HG02970 (cell line): ENCODE measurements around the gene STUB1.
A peak's percentile ranks its signal among the peaks of the same experiment; 100 is the strongest.

Experiments
- ATAC-seq: cut with Tn5 transposase; IDR thresholded peaks from one replicate; pipeline ENCODE4 v1.9.1; 2021; ENCODE audit warnings: mild to moderate bottlenecking, moderate library complexity, moderate number of reproducible peaks; ENCODE audit not compliant: unreplicated experiment, low FRiP score

Gene STUB1

DNA sequence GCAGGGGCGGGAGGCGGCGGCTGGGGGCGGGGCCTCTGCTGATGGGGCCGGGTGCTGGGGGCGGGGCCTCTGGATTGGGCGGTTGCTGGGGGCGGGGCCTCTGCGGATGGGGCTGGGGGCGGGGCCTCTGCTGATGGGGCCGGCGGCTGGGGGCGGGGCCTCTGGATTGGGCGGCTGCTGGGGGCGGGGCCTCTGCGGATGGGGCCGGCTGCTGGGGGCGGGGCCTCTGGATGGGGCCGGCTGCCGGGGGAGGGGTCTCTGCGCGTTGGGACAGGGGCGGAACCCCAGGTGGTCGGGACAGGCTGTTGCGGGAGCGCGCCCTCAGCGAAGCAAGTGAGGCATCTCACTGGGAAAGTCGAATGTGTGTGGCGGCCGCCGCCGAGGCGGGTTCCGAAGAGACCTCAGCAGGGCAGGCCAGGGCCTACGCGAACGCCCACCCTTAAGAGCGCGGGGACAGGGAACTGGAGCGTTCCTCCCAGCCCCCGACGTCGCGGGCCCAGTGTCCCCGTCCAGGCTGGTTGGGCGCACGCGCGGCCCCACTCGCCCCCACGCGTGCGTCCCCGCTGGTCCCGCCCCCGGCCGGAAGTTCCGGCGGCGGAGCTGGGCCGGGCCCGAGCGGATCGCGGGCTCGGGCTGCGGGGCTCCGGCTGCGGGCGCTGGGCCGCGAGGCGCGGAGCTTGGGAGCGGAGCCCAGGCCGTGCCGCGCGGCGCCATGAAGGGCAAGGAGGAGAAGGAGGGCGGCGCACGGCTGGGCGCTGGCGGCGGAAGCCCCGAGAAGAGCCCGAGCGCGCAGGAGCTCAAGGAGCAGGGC is at the start of gene STUB1:
TSS of gene STUB1 (plus strand) at position 597 of the 811 bp plus-strand sequence. CDS start at position 713, 116 bp downstream.
- ATAC-seq = no peak

DNA sequence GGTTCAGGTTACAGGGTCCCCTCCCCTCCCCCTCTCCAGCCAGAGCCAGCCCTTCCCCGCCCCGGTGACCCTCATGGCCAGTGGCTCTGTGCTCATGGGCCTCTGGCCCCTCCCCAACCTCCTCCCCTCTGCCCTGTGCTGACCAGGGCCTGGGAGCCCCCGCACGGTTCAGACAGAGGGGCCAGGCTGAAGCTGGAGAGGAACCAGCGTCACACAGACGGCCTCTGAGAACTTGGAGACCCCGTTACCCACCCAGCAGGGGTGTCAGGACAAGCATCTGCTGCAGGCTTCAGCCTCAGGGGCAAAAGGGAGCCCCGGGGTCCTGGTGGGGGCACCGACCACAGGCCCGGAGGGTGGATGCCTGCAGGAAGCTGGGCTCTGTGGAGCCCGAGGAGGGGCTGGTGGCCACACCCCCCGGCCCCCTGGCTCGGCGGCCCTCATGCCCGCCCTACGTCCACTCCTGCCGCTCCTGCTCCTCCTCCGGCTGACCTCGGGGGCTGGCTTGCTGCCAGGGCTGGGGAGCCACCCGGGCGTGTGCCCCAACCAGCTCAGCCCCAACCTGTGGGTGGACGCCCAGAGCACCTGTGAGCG is 49.3 kb upstream of the STUB1 start, which contains the start of gene WFIKKN1:
TSS of gene WFIKKN1 (plus strand) at position 171 of the 591 bp plus-strand sequence. CDS start at position 440, 269 bp downstream.
- no peak for ATAC-seq

DNA sequence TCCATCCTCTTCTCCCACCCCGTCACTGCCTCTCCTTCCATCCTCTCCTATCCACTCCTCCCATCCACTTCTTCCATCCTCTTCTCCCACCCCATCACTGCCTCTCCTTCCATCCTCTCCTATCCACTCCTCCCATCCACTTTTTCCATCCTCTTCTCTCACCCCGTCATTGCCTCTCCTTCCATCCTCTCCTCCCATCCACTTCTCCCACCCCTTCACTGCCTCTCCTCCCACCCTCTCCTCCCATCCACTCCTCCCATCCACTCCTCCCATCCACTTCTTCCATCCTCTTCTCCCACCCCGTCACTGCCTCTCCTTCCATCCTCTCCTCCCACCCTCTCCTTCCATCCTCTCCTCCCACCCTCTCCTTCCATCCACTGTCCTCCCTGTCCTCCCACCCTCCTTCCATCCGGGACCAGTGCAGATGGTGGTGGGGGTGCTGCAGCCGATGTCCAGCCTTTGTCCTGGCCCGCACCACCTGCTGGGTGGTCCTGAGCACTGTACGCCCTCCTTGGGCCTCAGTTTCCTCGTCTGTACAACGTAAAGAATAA is 48.3 kb upstream of the STUB1 start:
- no peak for ATAC-seq

DNA sequence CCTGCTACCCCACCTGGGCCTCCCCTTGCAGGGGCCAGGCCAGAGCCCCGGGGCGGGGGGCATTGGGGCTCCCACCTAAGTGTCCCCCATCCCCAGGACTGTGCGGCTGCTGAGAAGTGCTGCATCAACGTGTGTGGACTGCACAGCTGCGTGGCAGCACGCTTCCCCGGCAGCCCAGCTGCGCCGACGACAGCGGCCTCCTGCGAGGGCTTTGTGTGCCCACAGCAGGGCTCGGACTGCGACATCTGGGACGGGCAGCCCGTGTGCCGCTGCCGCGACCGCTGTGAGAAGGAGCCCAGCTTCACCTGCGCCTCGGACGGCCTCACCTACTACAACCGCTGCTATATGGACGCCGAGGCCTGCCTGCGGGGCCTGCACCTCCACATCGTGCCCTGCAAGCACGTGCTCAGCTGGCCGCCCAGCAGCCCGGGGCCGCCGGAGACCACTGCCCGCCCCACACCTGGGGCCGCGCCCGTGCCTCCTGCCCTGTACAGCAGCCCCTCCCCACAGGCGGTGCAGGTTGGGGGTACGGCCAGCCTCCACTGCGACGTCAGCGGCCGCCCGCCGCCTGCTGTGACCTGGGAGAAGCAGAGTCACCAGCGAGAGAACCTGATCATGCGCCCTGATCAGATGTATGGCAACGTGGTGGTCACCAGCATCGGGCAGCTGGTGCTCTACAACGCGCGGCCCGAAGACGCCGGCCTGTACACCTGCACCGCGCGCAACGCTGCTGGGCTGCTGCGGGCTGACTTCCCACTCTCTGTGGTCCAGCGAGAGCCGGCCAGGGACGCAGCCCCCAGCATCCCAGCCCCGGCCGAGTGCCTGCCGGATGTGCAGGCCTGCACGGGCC is 47.5 kb upstream of the STUB1 start:
- no peak for ATAC-seq

DNA sequence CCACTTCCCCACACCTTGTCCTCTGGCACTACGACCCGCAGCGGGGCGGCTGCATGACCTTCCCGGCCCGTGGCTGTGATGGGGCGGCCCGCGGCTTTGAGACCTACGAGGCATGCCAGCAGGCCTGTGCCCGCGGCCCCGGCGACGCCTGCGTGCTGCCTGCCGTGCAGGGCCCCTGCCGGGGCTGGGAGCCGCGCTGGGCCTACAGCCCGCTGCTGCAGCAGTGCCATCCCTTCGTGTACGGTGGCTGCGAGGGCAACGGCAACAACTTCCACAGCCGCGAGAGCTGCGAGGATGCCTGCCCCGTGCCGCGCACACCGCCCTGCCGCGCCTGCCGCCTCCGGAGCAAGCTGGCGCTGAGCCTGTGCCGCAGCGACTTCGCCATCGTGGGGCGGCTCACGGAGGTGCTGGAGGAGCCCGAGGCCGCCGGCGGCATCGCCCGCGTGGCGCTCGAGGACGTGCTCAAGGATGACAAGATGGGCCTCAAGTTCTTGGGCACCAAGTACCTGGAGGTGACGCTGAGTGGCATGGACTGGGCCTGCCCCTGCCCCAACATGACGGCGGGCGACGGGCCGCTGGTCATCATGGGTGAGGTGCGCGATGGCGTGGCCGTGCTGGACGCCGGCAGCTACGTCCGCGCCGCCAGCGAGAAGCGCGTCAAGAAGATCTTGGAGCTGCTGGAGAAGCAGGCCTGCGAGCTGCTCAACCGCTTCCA is 46.7 kb upstream of the STUB1 start:
- no peak for ATAC-seq

DNA sequence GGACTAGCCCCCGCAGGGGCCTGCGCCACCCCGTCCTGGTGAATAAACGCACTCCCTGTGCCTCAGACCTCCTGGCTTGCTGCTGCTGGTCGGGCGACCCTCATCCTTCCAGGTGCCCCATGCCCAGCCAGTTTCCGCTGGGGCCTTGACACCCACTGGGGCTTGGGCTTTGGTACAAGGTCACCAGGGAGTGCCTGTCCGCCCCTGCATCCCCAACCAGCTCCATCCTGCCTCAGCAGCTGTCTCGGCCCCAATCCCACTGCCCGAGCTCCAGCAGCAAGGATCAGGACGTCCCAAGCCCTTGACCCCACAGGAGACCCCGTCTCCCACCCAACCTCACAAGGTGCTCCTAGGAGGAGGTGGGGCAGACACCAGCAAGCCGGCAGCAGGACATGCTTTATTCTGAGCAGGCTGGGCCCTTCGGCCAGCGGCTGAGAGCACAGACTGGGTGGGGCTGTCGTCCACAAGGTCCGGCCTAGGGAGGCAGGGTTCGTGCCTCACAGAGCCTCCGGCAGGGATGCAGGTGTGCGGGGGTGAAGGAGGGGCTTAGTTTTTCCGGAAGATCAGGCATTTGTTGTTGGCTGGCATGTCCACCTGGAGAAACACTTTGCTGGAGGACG is 46.0 kb upstream of the STUB1 start:
- ATAC-seq = no peak

DNA sequence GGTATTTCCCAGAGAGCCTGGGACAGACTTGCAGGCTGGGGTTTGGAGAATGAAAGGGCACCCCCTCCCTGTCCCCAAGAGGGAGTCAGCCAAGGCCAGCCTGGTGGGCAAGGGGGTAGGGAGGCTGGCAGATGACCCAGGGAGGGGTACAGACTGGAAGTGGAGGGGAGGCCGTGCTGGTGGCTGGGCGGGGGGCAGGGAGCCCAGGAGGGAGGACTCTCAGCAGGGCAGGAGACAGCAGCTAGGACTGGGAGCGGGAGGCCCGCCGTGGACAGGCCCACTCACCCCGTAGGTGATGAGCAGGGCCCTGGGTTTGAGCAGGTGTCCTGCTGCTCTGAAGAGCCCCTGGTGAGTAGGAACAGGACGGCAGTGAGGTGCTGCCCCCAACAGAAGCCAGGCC is 45.2 kb upstream of the STUB1 start:
- ATAC-seq = no peak

DNA sequence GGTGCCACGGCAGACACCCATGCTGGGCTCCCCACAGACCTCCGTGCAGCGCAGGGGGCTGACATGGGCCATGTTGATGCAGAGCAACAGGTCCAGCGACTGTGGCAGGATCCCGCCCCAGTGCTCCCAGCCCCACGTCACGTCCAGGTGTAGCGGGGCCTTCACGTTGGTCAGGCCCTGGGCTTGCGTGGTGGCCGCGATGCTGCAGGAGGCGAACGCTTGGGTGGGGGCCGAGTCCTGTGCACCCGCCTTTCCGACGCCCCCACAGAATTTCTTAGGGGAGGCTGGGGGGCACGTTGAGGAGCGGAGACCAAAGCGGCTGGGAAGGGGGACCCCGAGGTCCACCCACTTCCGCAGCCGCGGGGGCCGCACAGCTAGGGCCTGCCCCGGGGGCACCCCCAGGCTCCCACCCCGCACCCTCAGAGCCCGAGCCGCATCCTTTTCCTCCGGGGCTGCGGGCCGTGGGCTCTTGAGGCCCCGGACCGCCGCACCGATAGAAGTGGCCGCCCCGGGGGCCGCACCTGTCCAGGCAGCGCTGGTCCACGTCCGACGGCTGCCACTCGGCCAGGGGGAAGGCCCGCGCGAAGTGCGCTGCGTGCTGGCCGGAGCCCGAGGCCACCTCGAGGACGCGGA is 44.5 kb upstream of the STUB1 start:
- ATAC-seq = no peak

DNA sequence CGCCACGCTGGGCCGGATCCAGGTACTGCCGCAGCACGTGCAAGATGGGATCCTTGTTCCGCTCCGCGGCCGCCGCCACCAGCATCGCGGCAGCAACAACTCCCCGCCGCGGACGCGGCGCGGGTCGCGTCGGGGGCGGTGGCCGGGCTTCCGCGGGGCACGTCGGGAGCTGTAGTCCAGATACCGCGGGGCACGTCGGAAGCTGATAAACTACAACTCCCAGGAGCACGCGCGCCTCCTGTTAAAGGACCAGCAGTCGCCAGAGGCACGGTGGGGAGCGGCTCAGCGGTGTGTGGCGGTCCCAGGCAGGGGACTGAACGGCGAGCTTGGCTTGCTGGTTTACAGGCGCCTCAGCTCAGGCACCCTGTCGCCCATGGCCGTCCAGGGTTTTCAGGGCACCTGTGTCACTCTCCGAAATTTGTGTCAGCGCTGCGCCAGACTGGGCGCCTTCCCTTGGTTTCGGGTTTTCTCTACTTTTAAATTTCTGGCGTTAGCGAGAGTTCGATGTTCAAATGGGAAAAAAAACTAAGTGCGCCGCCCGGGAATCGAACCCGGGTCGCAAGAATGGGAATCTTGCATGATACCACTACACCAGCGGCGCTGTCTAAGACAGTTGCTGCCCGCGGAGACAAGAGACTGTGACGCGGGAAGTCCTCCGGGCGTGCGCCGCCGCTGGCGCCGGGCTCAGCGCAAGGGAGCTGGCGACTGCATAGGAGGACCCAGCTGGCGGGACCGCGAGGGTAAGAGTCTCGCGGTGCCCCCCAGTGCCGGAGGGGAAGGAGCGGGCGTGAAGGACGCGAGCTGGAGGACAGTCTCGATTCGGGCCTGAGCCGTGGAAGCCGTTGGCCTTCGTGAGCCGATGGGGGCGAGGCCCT is 43.8 kb upstream of the STUB1 start, which contains the start of gene METTL26:
TSS of gene METTL26 (minus strand) at position 100 of the 875 bp plus-strand sequence. CDS start at position 85, 15 bp downstream.
- ATAC-seq = peak; percentile 64

DNA sequence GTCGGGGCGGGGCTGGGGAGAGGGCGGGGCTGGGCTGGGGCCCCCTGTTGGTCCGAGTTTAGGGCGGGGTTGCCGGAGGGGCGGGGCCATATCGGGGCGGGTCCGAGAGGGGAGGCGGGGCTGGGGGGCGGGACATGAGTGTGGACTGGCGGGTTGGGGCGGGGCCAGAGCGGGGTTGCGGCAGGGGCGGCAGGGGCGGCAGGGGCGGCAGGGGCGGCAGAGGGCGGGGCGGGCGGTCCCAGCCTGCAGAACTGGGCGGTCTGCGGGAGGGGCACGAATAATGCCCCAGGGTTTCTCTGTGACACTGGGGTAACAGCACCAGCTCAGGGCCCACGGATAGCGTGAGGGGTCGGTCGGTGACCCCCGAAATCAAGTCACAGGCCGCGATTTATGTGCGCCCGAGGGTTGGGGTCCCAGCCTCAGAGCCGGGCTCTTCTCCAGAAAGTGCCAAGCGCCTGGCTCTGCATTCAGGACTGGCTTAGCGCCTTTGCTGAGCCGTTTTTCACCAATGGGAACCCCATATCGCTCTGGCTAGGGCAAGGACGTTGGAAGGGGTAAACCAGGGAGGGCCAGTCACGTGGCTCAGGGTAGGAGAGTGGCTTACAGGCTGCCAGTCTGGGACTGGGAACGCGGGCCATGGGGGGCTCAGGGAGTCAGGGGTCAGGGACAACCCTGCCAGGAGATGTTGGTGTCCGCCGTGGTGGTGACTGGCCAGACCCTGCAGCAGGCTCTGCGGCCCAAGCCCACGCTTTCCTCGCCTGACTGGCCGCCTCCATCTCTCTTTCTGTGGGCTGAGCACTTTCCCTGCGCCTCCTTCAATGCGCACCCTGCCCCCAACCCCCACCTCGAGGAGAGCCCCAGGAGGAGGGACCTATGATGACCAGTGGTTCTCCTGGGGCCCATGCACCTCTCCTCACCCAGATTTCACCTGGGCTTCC is 42.9 kb upstream of the STUB1 start:
- no peak for ATAC-seq

DNA sequence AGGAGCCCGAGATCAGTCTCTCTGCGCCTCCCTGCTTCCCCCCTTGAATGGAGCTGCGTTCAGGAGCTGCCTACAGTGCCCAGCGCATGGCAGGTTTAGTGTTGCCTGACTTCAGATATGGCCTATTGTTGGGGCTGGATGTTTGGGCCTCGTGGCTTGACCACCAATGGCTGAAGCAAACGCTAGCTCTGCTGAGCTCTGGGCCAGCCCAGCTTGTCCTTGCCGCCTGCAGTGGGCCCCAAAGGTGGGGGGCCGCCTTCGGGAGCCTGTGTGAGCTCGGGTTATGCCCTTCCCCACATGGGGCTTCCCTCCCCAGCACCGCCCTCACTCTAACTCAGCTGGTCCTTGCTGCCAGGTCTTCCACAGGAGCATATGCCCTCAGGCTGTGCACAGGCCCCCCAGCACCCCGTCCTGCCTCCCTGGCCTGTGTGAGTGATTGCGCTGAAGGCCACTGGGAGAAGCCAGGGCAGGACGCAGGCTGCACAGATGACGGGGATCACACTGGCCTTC is 42.1 kb upstream of the STUB1 start:
- no peak for ATAC-seq

DNA sequence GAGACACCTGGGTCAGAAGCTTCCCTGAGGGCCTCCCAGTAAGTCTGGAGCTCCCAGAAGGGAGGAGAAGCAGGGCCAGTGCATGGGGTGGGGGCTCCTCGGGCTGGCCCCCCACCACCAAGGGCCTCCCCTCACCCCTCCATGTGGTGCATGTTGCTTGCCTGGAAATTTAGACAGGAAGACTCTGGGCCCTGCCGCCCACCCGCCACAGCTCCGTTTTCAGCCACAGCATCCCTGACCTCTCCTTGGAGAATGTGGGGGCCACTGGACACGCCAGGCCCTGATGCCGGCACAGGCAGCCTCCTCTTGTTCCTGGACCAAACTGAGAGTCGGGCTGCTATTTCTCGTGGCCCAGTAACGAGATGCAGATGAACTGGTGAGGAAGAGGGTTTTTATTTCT is 41.4 kb upstream of the STUB1 start:
- no peak for ATAC-seq

DNA sequence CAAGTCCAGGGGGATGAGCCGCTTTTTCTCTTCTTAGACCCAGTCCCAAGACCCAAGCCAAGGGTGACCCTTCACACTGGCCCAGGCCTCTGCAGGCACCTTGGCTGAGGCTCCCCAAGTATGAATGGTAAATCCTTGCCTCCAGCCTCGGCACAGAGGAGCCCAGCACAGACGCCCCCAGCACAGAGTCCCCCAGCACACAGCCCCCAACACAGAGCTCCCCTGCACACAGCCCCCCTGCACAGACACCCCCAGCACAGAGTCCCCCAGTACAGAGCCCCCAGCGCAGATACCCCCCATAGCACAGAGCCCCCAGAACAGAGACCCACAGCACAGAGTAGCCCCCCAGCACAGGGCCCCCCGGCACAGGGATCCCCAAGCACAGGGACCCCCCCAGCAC is 39.6 kb upstream of the STUB1 start:
- ATAC-seq = no peak

DNA sequence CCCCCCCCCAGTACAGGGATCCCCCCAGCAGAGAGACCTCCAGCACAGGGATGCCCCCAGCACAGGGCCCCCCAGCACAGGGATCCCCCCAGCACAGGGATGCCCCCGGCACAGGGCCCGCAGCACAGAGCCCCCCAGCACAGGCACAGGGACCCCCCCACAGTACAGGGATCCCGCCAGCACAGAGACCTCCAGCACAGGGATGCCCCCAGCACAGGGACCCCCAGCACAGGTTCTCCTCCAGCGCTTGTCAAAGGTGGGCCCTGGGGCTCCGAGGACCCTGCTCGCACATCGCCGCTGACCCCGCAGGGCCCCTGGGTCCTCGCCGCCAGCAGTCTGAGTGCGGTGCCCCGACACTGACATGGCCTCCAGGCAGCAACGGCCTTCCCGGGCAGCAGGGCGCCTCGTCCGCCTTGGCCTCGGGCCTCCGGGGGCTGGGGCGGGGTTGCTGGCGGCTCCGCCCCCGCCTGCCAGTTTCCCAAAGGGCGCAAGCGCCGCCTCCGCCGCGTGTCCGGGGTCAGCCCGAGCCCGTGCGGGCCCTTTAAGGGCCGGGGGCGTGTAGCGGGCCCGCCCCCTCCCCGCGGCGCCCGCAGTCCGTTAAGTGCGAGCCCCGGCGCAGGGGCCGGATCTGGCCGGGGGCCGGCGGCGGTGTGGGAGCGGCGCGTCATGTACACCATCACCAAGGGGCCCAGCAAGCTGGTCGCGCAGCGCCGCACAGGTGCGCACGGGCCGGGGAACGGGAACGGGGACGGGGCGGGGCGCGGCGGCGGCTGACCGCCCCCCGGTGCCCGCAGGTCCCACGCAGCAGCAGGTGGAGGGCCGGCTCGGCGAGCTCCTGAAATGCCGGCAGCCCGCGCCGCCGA is 38.7 kb upstream of the STUB1 start, which contains the start of gene MCRIP2:
TSS of gene MCRIP2 (plus strand) at position 503 of the 863 bp plus-strand sequence. CDS start at position 667, 164 bp downstream.
- peak; percentile 48 for ATAC-seq

DNA sequence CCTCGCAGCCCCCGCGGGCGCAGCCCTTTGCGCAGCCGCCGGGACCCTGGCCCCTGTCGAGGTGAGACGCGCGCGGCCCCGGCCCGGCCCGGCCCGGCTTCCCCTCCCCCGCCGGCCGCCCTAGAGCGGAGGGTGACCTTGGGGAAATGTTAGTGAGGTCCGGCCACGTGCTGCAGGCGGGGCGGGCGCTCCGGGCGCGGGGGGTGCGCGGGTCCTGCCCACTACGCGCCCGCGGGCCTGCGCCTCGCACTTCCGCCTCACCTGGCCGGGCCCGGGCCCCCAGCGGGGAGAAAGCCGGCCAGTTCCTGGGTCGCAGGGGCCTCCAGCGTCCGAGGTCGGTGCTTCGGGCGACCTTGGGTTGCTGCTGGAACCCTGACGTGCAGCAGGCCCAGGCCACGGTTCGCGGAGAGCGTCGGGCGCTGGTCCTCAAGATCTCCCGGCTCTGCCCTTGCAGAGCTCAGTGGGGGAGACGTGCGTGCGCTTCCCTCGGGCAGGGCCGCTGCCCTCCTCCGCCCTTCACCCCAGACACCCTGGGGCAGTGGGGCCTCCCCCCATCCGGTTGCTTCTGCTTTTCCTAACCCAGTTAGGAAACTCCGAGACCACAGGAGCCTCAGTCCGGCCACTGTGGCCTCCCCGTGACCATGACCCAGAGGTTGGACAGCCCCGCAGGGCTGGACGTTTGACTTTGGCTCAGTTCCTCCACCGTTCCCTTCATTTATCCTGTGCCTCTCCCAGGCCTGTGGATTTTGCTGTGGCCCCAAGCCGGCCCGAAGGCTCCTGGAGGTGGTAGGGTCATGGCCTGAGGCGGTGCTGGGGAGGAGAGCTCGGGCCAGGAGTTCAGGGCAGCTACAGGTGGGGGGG is 37.8 kb upstream of the STUB1 start:
- ATAC-seq = peak; percentile 38
